NCI-H146 treated with DMSO at 0.1 percent for 48 hours (cell line): Measurements from ENCODE around the gene TTF1.

Source experiments
- DNase-seq: peaks from one replicate; lab custom pipeline; 2025; ENCODE audit not compliant: unreplicated experiment; lab: John Stamatoyannopoulos, UW

The TTF1 gene, protein sequence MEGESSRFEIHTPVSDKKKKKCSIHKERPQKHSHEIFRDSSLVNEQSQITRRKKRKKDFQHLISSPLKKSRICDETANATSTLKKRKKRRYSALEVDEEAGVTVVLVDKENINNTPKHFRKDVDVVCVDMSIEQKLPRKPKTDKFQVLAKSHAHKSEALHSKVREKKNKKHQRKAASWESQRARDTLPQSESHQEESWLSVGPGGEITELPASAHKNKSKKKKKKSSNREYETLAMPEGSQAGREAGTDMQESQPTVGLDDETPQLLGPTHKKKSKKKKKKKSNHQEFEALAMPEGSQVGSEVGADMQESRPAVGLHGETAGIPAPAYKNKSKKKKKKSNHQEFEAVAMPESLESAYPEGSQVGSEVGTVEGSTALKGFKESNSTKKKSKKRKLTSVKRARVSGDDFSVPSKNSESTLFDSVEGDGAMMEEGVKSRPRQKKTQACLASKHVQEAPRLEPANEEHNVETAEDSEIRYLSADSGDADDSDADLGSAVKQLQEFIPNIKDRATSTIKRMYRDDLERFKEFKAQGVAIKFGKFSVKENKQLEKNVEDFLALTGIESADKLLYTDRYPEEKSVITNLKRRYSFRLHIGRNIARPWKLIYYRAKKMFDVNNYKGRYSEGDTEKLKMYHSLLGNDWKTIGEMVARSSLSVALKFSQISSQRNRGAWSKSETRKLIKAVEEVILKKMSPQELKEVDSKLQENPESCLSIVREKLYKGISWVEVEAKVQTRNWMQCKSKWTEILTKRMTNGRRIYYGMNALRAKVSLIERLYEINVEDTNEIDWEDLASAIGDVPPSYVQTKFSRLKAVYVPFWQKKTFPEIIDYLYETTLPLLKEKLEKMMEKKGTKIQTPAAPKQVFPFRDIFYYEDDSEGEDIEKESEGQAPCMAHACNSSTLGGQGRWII

DNA sequence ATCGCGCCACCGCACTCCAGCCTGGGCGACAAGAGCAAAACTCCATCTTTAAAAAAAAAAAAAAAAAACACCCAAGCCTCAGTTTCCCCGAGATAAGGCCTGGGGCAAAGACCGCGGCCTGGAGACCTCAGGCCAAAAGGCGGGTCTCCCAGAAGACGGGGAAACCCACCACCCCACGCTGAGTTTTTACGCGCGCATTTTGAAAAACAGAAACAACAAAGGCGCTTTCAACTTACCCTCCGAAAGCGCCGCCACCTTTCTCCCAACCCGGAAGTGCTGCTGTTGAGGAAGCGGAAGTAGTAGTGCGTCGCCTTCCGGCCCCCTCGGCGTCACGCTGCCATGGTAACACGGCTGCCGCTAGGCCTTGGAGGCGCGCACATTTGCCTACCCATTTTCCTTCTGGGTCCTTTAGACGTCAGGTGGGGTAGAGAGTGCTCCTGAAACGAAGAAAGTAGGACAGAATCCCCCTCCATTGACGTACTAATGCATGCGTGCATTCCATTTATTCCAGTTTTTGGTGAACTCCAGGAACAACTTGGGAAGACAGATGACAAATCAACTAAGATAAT is at the start of gene TTF1:
TSS of gene TTF1 (minus strand) at position 287 of the 569 bp plus-strand sequence. CDS start 4,019 bp downstream, outside the sequence.
- DNase-seq: peak; percentile 56

GRCh38 chr9:132456241-132456640 is 49.6 kb upstream of the TTF1 start:
- DNase-seq: no peak

- DNase-seq: no peak
Measured at GRCh38 chr9:132451276-132451675, 44.6 kb upstream of the TTF1 start.

- no peak for DNase-seq
Measured at GRCh38 chr9:132447902-132448301, 41.3 kb upstream of the TTF1 start.

- DNase-seq: no peak
Measured at GRCh38 chr9:132447346-132447745, 40.7 kb upstream of the TTF1 start.

- DNase-seq: no peak
Measured at GRCh38 chr9:132446887-132447286, 40.2 kb upstream of the TTF1 start.

DNA sequence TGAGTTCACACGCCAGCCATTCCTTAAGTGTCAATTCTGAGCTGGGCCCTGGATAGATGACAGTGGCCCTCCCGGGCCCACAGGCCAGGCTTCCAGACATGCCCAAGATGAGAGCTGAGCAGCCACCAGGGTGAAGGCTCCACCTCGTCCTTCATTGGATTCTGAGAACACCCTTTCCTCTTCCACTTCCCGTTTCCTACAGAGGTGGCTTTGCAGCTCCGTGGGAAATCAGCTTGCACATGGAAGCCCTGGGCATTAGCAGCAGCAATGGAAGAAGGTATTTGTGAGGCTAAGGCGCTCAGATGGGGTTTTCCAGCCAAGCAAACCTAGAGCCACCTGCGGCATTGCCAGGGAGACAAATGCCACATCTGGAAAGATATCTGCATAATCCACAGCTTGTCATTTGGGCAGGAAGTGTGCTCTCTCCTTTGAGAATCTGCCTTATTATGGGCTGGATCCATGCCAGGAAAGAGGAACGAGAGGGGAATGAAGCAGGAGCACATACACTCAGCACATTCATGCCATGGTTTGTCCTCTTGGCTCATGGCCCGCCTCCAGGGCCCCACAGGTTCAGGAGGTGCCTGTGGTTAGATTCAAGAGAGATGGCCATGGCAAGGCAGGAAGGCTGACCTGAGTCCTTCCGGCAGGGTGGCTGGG is 37.4 kb upstream of the TTF1 start:
- no peak for DNase-seq

DNA sequence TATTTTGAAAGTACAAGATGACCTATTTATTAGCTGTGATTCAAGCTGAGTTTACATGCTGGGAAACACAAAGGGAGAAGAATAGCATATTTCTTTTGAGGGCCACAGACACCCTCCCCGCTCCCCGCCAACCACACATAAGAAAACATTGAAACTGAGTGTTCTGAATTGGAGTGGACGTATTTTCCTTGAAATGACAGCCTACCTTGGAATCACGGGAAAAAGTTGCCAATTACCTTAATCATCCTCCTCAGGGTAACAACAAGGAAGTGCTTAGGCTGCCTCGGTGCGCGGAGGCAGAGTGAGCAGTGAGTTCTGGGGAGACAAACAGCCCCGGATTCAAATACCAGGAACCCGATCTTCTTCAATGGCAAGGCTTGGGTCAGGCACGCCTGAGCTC is 34.8 kb upstream of the TTF1 start:
- DNase-seq: no peak

DNA sequence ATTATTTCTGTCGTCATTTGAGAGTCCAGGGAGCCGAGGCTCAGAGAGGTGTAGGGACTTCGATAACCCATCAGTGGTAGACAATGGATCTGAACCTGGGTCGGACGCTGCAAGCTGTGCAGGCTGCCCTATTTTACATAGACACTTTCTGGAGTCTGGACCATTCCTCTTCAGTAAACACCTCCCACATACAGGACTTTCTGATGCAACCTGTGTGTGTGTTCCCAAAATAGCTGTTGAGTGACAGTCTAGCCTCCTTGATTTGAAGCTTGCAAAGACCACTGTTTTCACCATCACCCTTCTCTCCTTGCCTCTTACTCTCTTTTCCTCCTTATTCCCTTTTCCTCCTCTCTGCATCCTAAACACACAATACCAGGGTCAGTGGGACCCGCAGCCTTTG is 34.1 kb upstream of the TTF1 start:
- no peak for DNase-seq

- DNase-seq: no peak
Measured at GRCh38 chr9:132439153-132439552, 32.5 kb upstream of the TTF1 start.

DNA sequence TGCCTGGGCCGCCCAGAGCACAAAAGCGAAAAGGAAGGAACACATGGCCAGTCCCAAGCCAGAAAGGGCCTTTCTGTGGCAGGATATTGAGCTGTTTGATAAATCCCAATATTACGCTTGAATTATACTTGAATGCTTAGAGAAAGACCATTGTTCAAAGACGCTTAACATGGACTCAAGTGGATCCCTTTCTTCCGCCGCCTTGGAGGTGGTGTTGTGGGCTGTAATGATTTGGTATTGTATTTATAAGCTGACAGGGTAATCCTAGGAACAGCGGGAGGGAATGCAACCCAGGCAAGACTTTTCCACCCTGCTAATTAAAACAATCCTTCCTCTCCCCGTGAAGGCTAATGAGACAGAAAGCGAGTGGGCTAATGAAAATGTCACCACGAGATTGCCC is 28.2 kb upstream of the TTF1 start:
- no peak for DNase-seq

DNA sequence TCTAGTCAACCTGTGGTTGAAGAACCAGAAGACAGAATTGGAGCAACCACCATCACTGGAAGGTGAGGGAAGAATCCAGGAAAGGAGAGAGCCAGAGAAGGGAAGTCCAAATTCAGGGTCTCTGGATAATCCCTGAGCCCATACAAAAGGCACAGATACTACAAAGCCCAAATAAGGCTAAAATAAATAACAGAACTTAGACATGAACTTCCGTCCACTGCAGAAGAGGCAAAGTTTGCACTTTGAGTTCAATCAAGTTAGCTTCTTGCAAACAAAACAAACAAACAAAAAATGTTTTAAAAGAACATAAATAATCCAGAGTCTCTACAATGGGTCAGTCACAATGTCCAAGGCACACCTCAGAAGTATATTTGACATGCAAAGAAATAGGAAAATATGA is 24.4 kb upstream of the TTF1 start:
- DNase-seq: no peak

GRCh38 chr9:132426639-132427414 is 20.2 kb upstream of the TTF1 start:
- DNase-seq: no peak

DNA sequence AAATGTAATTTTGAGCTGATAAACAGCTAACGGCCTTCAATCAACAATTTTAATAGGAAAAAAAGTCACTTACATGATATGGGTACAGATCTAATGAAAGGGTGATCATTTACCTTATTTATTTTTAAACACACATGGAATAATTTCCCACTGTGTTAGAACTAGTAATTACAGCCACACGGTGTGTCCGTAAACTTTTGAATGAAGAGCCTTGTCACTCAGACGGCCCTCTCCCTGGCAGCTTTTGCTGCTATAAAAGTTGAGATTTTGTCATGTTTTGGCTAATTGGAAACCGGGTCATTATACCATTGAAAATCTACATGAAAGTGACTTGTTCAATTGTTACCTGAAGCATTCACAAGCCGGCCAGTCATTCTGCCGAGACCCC is 19.0 kb upstream of the TTF1 start:
- DNase-seq: no peak

DNA sequence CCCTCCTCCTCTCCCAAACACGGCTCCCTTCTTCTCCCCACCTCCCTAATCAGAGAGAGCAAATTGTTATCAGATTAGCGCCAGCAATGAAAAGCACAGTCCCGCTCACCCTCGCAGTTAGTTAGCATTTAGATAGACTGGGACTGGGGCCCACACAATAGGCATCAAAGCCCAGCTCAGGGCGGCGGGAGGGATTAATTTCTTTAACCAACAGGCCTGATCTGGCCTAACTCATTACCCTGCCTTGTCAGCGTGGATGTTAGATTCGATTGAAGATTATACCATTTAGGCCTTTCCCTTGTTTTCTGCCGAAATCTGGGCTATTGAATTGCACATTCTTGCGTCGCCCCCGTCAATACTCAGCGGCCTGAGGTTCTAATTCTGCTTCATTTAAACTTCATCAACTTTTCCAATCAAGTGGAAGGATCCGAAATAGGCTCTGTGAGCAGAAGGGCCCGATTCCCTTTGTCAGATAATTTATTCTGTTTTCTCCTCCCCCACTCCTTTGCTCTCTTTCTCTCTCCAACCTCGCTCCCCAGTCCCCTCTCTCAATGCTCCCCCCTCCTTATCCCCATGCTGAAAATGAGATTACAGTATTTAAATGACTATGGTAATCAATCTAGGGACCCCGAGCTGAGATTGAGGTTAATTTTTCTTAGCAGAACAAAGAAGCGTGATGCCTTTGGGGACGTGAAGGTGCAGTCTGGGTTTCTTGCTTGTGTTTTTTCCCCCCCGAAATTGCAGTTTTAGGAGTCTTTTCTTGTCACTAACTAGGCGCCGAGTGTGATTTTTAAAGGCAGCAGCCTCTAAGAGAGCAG is 18.4 kb upstream of the TTF1 start:
- DNase-seq: no peak

DNA sequence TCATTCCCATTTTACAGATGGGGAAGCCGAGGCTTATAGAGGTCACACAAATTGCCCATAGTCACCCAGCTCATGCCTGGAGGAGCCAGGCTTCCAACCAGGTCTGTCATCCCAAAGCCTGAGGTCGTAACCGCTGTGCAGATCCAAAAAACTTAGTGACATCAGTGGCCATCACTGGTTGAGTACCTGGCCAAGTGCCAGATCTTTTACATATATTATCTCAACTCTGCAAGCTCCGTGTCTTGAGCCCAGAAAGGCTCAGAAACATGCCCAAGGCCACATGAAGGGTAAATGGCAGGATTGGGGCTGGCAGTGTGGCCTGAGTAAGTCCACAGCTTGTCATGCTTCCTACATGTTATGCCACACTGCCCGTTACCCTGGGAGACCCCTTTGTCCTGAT is 16.9 kb upstream of the TTF1 start:
- no peak for DNase-seq

DNA sequence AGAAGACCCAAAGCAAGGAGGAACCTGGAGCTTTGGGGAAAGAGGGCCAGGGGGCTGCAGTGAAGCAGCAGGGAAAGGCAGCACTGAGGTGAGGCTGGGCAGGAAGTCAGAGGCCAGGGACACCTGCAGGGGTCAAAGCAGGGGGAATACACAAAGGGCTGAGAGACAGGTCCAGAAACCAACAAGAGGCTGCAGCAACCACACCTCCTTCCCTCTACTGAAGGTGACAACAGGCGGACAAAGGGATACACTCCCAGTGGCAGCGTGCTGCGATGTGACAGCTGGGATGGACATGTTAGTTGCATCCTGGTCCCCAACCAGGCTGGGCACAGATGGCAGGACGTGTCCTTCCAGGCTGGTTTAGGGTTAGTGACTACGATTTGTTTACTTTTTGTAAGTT is 15.9 kb upstream of the TTF1 start:
- DNase-seq: no peak

- no peak for DNase-seq
Measured at GRCh38 chr9:132418726-132419363, 12.2 kb upstream of the TTF1 start.

DNA sequence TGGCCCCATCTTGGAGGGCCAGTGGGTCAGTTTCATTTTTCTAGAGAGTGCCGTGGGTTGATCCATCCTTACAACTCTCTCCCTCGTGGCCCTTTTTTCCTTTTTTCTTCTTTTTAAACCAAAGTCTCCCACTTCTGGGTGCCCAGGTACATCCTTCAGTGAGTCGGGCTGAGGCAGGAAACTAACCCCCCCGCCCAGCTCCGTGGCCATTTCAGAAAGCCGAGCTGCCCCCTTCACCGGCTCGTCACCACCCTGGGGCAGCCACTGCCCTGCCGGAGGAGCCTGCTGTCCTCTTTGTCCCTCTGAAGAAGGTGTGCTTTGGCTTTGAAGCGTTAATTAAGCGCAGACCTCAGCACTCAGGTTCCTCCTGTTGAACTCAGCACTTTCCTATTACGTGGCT is 8.5 kb upstream of the TTF1 start:
- DNase-seq: no peak
